Superior temporal gyrus (tissue), 1 donor: ENCODE results near the gene PWWP2B.

Experiments used
- DNase-seq: peaks from one replicate; pipeline ENCODE4 v3.0.0-alpha.2; 2016; ENCODE audit errors: extremely low spot score

PWWP2B gene

DNA sequence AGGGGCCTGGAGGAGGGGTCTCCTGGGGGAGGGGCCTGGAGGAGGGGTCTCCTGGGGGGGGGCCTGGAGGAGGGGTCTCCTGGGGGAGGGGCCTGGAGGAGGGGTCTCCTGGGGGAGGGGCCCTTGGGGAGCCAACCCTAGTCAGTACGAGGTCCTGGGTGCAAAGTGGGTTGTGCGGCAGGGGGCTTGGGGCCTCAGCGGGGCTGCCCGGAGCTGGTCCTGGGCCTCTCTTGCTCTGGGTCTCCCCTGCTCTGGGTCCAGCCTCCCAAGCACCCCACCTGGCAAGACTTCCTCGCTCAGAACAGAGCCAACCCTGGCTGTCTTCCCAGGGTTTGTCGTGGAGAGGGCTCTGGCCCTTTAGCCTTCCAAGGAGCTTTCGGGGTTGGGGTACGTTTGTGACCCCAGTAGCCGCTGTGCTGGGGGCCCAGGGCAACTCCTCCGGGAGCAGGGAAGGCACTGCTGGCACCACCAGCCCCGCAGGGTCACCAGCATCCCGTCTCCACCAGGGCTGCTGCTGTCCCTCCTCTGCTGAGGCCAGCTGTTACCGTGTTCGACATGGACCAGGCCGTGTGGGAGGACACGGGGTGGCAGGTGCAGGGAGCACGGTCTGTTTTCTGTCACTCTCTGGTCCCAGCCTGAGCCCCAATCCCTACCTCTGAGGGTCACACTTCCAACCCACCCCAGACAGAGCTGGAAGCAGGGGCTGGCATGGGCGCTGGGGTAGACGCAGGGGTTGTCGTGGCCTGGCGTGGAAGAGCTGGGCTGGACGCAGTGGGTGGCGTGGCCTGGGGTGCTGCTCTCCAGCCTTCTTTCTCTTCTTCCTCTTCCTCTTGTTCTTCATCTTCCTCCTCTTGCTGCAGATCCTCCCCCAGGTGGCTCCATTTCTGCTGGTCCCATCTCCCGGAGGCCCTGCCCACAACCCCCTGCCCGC, 22.8 kb downstream of the PWWP2B start:
- DNase-seq, result no peak

DNA sequence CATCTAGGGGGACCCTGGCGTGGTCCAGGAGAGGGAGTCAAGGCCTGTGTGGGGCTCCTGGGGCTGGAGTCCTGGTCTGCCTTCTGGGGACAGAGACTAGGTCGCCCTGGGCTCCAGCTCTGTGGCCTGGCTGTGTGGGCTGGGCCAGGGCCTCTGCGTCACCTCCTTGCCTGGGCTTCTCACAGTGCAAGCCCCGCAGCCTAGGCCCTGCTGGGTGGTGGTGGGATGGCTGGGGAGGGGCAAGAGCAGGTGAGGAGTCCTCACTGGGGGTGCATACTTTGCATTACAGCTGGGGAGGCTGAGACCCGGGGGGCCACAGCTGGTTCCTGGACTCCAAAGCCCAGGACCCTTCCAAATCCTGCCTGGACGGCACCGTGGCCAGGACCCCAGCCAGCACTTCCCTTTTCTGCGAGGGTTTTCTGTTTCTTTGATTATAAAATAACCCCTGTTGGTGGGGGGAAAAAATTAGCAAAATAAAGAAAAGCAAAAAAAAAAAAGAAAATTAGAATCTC, 23.5 kb downstream of the PWWP2B start:
- no peak for DNase-seq

DNA sequence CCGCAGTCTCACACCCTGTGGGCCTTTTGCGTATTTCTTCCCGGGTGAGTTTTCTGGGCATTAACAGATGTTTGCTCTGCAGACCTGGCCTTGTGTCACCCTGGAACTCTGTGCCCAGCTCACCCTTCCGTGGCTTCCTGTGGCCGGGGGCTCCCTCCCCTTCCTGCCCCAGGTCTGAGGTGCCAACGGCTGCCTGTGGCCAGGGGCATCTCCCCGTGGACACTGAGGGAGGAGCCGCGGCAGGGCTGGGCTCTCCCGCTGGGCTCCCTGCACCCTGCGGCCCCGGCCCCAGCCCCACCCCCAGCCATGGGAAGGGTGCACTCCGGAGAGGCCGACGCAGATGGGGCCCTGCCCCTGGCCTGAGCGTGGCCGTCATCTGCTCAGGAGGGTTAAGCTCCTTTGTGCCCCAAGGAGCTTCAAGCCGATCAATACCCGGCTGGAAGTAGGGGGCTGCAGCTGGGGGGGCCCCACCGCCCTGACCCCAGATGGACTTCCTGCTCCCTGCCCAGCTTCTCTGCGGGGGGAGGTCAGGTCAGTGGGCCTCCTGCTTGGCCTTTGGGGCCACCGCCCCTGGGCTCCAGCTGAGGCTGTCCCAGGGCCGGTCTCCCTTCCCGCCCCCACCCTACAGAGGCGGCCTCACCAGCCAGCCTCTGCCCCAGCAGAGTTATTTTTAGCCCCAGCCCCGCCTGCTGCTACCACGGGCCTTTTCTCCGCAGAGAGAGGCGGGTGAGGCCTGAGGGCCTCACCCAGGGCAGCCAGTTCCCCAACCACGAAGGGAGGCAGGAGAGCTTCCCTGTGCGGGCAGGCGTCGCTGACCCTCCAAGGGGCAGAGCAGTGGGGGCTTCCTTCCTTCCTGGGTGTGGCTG, 24.2 kb downstream of the PWWP2B start:
- no peak for DNase-seq

DNA sequence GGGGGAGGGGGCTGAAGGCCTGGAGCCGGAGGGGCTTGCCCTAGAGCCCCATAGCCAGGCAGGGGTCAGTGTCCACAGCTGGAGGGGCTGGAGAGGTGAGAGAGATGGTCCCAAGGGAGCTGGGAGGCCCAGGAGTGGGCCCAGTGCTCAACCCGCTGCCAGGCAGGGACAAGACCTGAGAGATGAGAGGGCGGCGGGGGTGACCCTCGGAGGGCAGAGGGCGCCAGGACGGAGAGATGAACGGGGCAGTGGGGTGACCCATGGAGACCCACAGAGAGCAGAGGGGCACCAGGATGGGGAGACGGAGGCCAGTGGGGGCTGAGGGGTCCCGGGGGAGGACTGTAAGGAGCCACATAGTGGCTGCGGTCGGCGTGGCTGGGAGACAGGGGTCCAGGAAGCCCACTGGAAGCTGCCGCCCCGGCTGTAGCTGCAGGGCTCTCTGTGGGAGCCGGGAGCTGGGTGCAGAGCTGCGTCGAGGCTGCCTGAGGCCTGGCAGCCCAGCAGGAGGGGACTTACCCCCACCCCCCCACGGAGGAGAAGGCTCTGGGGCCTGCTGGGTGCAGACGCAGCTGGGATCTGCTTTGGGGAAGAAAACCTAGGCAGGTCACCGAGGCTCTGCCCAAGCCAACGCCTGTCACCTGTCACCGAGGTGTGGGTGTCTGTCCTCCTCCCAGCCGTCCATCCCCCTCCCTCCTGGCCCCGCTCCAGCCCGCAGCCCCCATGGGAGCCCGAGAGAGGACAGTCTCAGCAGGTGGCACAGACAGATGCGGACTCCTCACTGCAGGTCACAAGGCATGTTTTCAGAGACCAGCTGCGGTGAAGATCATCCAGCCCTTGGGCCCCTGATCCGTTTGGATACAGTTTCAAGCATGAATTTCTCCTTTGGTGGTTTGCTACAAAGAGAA, 25.1 kb downstream of the PWWP2B start:
- DNase-seq, result no peak

- DNase-seq, result no peak
Observed at GRCh38 chr10:132422903-132423825, 26.2 kb downstream of the PWWP2B start.

DNA sequence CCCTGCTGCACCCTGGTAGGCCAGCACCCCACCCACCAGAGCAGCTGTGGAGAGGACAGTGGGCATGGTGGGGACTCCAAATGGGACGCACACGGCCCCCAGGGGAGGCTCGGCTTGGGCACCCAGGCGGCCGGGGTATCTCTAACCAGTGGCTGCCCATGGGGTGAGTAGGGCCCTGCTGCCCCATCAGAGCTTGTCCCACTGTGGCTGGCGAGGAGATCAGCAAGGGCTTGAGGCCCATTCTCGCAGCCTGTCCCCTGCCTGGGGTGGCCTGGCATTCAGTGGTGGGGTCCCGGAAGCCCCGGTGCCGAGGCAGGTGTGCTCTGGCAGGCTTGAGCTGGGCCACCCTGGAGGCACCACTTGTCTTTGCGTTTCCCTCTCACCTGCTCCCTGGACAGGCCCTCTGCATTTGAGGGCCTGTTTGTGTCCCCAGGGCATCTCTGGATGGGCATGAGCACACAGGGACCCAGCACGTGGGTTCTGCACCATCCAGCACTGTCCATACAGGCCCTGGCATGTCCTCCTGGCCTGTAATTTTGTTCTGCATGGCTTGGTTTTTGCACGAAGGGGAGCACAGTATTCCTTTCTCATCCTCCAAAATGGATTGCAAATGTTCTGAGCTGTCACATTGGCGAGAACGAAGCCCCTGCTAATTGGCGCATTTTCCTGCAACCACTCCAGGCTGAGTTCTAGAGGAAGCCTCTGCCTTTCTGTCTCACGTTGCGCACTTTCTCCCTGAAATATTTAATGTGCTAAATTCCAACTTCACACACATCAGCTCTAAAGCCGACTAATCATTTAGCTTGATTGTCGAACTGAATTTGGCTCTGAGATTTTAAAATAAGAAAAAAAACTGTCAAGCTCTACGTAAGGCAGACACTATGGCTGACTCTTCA, 27.2 kb downstream of the PWWP2B start:
- peak; percentile 31 for DNase-seq

DNA sequence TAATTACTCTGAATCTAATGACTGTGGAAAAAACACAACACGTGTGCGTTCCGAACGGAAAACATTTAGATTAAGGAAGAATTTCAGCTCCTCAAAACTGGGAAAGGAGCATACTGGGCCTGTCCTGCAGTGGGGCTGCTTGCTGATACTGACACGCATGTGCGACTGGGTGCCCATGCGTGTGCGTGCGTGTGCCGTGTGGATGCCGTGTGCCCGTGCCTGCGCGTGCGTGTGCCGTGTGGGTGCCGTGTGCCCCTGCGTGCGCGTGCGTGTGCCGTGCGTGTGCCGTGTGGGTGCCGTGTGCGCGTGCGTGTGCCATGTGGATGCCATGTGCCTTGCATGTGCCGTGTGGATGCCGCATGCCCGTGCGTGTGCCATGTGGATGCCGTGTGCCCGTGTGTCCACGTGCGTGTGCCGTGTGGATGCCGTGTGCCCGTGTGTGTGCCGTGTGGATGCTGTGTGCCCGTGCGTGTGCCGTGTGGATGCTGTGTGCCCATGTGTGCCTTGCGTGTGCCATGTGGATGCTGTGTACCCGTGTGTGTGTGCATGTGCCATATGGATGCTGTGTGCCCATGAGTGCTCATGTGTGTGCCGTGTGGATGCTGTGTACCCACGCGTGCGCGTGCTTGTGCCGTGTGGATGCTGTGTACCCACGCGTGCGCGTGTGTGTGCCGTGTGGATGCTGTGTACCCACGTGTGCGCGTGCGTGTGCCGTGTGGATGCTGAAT, 28.2 kb downstream of the PWWP2B start:
- DNase-seq, result no peak

DNA sequence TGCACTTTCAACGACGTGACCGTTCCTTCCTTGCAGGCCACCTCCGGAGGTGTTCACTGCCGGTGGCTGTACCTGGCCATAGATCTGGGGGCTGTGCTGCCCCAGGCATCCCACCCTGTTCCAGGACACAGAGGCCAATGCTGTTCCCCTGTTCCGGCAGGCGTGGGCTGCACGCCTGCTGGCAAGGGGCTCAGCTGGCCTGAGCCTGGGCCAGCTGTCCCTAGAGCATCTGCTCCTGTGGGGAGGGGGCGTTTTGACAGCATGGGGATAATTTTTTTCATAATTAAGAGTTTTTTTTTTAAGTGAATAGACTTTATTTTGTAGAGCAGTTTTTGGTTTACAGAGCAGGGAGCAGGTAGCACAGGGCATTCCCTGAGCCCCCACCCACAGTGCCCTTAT, 28.8 kb downstream of the PWWP2B start:
- DNase-seq, result no peak

GRCh38 chr10:132427006-132427771, 30.2 kb downstream of the PWWP2B start:
- no peak for DNase-seq

DNA sequence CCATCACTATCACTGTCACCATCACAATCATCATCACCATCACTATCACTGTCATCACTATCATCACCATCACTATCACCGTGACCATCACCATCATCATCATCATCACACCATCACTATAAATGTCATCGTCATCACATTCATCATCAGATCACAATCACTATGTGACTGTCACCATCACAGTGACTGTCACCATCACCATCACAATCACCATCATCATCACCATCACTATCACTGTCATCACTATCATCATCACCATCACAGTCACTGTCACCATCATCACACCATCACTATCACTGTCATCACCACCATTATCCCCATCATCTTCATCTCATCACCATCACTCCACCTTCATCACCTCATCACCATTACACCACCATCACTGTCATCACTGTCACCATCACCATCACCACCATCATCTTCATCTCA, 31.0 kb downstream of the PWWP2B start:
- no peak for DNase-seq

- no peak for DNase-seq
Observed at GRCh38 chr10:132428486-132428995, 31.5 kb downstream of the PWWP2B start.

- no peak for DNase-seq
Observed at GRCh38 chr10:132429281-132430230, 32.6 kb downstream of the PWWP2B start.

DNA sequence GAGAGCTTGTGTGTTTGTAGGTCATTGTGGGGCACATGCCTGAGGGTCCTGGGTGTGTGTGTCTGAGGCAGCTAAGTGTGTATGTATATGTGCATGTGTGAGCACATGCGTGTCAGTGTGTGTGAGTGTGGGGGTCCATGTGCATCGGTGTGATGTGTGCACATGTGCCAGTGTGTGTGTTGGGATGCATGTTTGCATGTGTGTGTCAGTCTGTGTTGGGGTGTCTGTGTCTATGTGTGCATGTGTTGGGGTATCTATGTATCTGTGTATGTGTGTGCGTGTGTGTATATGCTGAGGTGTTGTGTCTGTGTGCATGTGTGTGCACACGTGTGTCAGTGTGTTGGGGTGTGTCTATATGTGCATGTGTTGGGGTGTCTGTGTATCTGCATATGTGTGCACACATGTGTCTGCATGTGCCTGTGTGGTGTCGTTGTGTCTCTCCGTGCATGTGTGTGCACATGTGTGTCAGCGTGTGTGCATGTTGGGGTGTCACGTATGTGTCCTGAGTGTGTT, 33.3 kb downstream of the PWWP2B start:
- DNase-seq, result no peak

GRCh38 chr10:132430861-132431271, 33.9 kb downstream of the PWWP2B start:
- DNase-seq, result no peak

GRCh38 chr10:132431537-132432175, 34.7 kb downstream of the PWWP2B start:
- DNase-seq, result no peak

GRCh38 chr10:132432176-132432540, 35.2 kb downstream of the PWWP2B start:
- DNase-seq, result no peak
